Gastrocnemius medialis (tissue), 4 donors: ENCODE data around the gene OTC. TPM values are rescaled to one million over a fixed set of nuclear protein-coding genes. Genes with fewer than 3 reads are reported as not detected.

Experiments used
- ATAC-seq, 2 donors: fragments of 150-250 bp; one replicate each; pipeline ENCODE4 v1.9.1; 2016
- DNase-seq, 2 donors: peaks; one replicate each; pipeline ENCODE4 v3.0.0-alpha.2; 2019
- H3K27ac ChIP-seq, 4 donors: fragments of 200-600 bp; sonication (generic); 1 replicate in 1 of 4; 2 replicates in 3 of 4; pipeline ENCODE4 v1.5.1; 2016 to 2018; ENCODE audit warnings: mild to moderate bottlenecking in 2 of 4, moderate library complexity in 1 of 4
- H3K27me3 ChIP-seq, 3 donors: fragments of 200-600 bp; sonication (generic) in 2 of 3; 1 replicate in 1 of 3; 2 replicates in 2 of 3; pipeline versions ENCODE4 v1.5.1 to v1.6.0; 2016 to 2019; ENCODE audit warnings: mild to moderate bottlenecking in 1 of 3, moderate library complexity in 1 of 3
- H3K36me3 ChIP-seq, 2 donors: fragments of 200-600 bp; sonication (generic) in 1 of 2; one replicate each; pipeline ENCODE4 v1.5.1; 2017 to 2018
- H3K4me1 ChIP-seq, 2 donors: fragments of 200-600 bp; sonication (generic) in 1 of 2; one replicate each; pipeline ENCODE4 v1.5.1; 2016 to 2017; ENCODE audit warnings: mild to moderate bottlenecking in 2 of 2
- H3K4me3 ChIP-seq, 4 donors: fragments of 200-600 bp; sonication (generic) in 3 of 4; 1 replicate in 1 of 4; 2 replicates in 3 of 4; pipeline ENCODE4 v1.5.1; 2016 to 2019; ENCODE audit warnings: mild to moderate bottlenecking in 2 of 4
- H3K9me3 ChIP-seq, 3 donors: fragments of 200-600 bp; sonication (generic) in 2 of 3; 1 replicate in 1 of 3; 2 replicates in 2 of 3; pipeline ENCODE4 v1.5.1; 2016 to 2019
- POLR2A ChIP-seq, 2 donors: fragments of 450-650 bp; IDR thresholded peaks; one replicate each; pipeline ENCODE4 v1.6.1; 2017; ENCODE audit warnings: antibody characterized with exemption in 2 of 2, mild to moderate bottlenecking in 2 of 2, moderate library complexity in 2 of 2
- in situ Hi-C, 4 donors: fragments of 200-750 bp; cut with MboI; loops; one replicate each; pipeline versions ENCODE4 v1.15.0 to v1.8.0; 2017; ENCODE audit warnings: low sequenced_read_pairs in 4 of 4
- intact Hi-C: fragments of 100-400 bp; cut with DNase I; formaldehyde crosslinking; loops from one replicate; pipeline ENCODE4 v1.15.1; 2023; ENCODE audit warnings: low total_unique reads
- total RNA-seq, 4 donors: library from RNA; depleted of rRNA; stranded (reverse); fragments of >200 nt; gene quantifications; one replicate each; pipeline versions ENCODE4 v1.1.0 to v1.2.3, GENCODE V29; 2016
- TF ChIP-seq, protein P1 (sequence below), 5 experiments: fragments of 450-650 bp in 3 of 5; fragments of 200-600 bp in 2 of 5; sonication (generic) in 2 of 5; IDR thresholded peaks in 4 of 5; conservative IDR thresholded peaks in 1 of 5; 1 replicate in 4 of 5; 2 replicates in 1 of 5; pipeline ENCODE4 v1.5.1; 2016 to 2019; ENCODE audit warnings: antibody characterized with exemption in 5 of 5, mild to moderate bottlenecking in 3 of 5, moderate library complexity in 3 of 5

OTC gene
- total RNA-seq, 4 donors from 2014 or later, result 0.27 TPM; not detected in 3

DNA sequence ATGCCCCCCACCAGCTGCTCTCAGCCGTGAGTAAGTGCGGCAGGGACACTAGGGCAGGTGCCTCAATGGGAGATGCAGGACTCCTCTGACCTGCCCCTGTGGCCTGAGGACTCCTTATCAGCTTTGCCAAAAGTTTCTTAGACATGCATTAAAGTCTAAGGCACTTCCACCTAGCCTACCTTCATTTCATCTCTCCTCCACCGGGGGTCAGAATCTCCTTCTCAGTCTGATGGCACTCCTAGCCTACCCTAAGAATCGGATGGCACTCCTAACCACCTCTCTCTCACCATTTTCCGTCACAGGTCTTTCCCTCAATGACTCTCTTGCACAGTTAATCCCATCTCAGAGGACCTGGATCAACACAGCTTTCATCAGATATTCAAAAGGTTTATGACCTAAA is 85.9 kb downstream of the OTC start:
- DNase-seq (no peak), ATAC-seq (no peak)
- intact Hi-C loops (no loop called here), in situ Hi-C loops (no loop called here)
- no peaks in the 10 kb centered on the region for H3K4me1 ChIP-seq
- no peak overlapping the region for H3K27ac ChIP-seq
- H3K4me3 ChIP-seq, result no peak overlapping the region
- H3K27me3 ChIP-seq, result no peaks in the 10 kb centered on the region
- no peak for TF ChIP-seq POLR2A (IDR thresholded peaks at IDR 0.05)
- TF ChIP-seq, protein P1, sequence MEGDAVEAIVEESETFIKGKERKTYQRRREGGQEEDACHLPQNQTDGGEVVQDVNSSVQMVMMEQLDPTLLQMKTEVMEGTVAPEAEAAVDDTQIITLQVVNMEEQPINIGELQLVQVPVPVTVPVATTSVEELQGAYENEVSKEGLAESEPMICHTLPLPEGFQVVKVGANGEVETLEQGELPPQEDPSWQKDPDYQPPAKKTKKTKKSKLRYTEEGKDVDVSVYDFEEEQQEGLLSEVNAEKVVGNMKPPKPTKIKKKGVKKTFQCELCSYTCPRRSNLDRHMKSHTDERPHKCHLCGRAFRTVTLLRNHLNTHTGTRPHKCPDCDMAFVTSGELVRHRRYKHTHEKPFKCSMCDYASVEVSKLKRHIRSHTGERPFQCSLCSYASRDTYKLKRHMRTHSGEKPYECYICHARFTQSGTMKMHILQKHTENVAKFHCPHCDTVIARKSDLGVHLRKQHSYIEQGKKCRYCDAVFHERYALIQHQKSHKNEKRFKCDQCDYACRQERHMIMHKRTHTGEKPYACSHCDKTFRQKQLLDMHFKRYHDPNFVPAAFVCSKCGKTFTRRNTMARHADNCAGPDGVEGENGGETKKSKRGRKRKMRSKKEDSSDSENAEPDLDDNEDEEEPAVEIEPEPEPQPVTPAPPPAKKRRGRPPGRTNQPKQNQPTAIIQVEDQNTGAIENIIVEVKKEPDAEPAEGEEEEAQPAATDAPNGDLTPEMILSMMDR (IDR thresholded peaks at IDR 0.05 in 4 of 5, conservative IDR thresholded peaks at IDR 0.05 in 1 of 5), result no peak
- no peaks in the 10 kb centered on the region for H3K9me3 ChIP-seq
- no peaks in the 10 kb centered on the region for H3K36me3 ChIP-seq

DNA sequence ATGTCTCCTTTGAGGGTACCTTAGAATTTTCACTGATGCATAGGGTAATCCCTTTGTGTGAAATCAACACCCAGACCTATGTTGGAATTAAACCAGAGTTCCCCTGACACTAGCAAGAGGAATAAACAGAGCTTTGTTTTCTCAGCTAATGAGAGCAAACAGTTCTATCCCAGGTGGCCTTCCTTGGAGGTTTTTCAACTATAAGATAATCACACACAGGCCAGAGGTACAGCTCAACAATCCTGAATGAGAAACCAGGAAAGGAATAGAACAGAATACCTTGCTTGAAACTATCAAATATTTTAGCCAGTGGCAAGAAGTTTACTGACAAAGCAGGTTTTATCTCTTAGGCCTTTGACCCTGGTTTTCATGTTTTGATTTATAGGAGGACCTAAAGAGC is 100.2 kb downstream of the OTC start:
- in situ Hi-C loops, result loop anchor here in 2 of 4 donors (10.0 to 25.0 kb wide), 3 partner anchors 110 to 210 kb away; partner anchors contain the start of gene TSPAN7 (in 1 of the 2)
- no peak for ATAC-seq
- H3K27me3 ChIP-seq, result peaks cover 0 to 3% (median 0%) of the 10 kb centered on the region in 3 donors
- intact Hi-C loops, result no loop called here
- no peak for TF ChIP-seq POLR2A (IDR thresholded peaks at IDR 0.05)
- TF ChIP-seq, protein P1 (IDR thresholded peaks at IDR 0.05 in 4 of 5, conservative IDR thresholded peaks at IDR 0.05 in 1 of 5), result no peak
- H3K4me3 ChIP-seq, result no peak overlapping the region
- H3K4me1 ChIP-seq, result no peaks in the 10 kb centered on the region
- DNase-seq, result no peak
- no peak overlapping the region for H3K27ac ChIP-seq
- peaks cover 0 to 4% (median 0%) of the 10 kb centered on the region in 3 donors for H3K9me3 ChIP-seq
- no peaks in the 10 kb centered on the region for H3K36me3 ChIP-seq

DNA sequence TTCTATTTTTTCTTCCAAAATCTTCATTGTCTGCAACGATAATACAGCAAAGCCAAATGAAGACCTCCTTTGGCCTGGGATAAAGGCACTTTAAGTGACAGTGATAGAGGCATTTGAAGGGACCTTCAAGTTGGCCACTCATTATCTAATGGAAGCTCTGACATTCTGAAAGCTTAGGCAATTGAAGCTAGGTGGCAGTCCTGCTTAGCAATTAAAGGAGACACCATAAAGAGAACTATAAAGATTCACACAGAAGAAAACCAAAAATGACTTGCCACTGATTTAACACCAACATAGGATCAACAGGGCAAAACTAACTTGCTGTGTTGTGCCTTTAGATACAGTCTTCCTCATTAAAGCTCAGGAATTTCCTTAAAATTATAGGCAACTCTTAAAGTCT is 105.7 kb downstream of the OTC start:
- Histone ChIP-seq H3K4me3 (no peak overlapping the region), H3K9me3 (no peaks in the 10 kb centered on the region), H3K4me1 (no peaks in the 10 kb centered on the region), H3K27me3 (no peaks in the 10 kb centered on the region), H3K27ac (no peak overlapping the region), H3K36me3 (no peaks in the 10 kb centered on the region)
- in situ Hi-C loops, result loop anchor here in 2 of 4 donors (10.0 to 25.0 kb wide), 3 partner anchors 104 to 204 kb away; partner anchors contain the start of gene TSPAN7 (in 1 of the 2)
- TF ChIP-seq, protein P1 (IDR thresholded peaks at IDR 0.05 in 4 of 5, conservative IDR thresholded peaks at IDR 0.05 in 1 of 5), result peak in 4 of 5 experiments; percentile 3 to 45 (median 29)
- TF ChIP-seq POLR2A (IDR thresholded peaks at IDR 0.05), result no peak
- ATAC-seq (peak; percentile 46 to 80), DNase-seq (no peak)
- intact Hi-C loops, result loop anchor here (2.0 kb wide), 1 partner anchor 197 kb away; no protein-coding TSS in a partner anchor

GRCh38 chrX:38462257-38462656 is 109.9 kb downstream of the OTC start:
- in situ Hi-C loops (loop anchor here in 2 of 4 donors (25.0 kb wide), 2 partner anchors 100 to 200 kb away; partner anchors contain the start of gene TSPAN7 (in 1 of the 2)), intact Hi-C loops (no loop called here)
- H3K36me3 ChIP-seq, result no peaks in the 10 kb centered on the region
- no peak for TF ChIP-seq POLR2A (IDR thresholded peaks at IDR 0.05)
- TF ChIP-seq, protein P1 (IDR thresholded peaks at IDR 0.05 in 4 of 5, conservative IDR thresholded peaks at IDR 0.05 in 1 of 5), result no peak
- no peaks in the 10 kb centered on the region for H3K27me3 ChIP-seq
- H3K9me3 ChIP-seq, result no peaks in the 10 kb centered on the region
- H3K4me3 ChIP-seq, result no peak overlapping the region
- H3K4me1 ChIP-seq, result no peaks in the 10 kb centered on the region
- no peak for ATAC-seq
- H3K27ac ChIP-seq, result no peak overlapping the region
- no peak for DNase-seq
